GM19238 (cell line): ENCODE results near the gene TECPR1.

Source experiments
- DNase-seq: peaks from one replicate; pipeline ENCODE4 v3.0.0; 2011; ENCODE audit warnings: low spot score; ENCODE audit not compliant: insufficient read length

TECPR1 gene

GRCh38 chr7:98213296-98213887 is 38.6 kb downstream of the TECPR1 start:
- no peak for DNase-seq

DNA sequence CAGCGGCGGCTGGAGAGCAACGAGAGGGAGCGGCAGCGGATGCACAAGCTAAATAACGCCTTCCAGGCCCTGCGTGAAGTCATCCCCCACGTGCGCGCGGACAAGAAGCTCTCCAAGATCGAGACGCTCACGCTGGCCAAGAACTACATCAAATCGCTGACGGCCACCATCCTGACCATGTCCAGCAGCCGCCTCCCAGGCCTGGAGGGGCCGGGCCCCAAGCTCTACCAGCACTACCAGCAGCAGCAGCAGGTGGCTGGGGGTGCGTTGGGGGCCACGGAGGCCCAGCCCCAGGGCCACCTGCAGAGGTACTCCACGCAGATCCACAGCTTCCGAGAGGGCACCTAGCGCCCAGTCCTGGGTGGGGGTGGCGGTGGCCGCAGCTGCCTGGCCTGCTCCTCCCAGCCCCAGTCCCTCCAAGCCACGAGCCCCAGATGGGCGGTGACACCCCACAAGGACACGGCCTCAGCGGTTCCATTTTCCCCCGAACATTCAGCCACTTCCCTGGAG is 39.4 kb downstream of the TECPR1 start:
- no peak for DNase-seq

DNA sequence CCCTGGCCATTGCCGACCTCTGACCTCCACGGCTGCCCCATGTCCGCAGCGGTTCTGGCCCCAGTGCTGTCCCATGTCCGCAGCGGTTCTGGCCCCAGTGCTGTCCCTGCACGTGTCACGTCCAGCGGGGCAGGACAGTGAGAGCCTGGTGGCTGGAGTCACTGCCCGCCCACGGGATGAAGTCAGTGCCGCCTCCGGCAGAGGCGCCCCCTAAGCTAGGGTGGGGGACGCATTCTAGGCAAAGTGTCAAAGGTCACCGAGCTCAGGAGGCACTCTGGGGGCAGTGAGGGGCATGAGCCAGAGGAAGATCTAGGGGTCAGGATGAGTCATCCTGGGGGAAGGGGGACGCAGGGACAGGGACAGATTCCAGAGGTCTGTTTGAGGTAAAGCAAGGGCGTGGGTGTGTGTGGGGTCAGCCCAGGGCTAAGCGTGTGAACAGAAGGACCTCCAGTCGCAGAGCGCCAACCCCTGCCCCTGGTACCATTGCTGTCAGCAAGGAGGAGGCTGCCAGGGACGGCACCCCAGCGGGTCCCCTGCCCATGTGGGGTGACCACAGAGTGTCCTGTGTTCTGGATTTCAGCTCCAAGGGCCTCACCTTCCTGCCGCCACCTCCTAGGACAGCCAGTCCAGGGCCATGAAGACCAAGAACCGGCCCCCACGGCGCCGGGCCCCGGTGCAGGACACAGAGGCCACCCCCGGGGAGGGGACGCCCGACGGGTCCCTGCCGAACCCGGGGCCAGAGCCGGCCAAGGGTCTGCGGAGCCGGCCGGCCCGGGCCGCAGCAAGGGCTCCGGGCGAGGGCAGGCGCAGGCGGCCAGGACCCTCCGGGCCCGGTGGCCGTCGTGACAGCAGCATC is 40.1 kb downstream of the TECPR1 start:
- no peak for DNase-seq

- DNase-seq: peak; percentile 51
Measured at GRCh38 chr7:98211221-98211675, 40.8 kb downstream of the TECPR1 start, which contains the start of gene BHLHA15. BHLHA15 (plus strand) TSS chr7:98211439; CDS start chr7:98212310, 871 bp downstream.

DNA sequence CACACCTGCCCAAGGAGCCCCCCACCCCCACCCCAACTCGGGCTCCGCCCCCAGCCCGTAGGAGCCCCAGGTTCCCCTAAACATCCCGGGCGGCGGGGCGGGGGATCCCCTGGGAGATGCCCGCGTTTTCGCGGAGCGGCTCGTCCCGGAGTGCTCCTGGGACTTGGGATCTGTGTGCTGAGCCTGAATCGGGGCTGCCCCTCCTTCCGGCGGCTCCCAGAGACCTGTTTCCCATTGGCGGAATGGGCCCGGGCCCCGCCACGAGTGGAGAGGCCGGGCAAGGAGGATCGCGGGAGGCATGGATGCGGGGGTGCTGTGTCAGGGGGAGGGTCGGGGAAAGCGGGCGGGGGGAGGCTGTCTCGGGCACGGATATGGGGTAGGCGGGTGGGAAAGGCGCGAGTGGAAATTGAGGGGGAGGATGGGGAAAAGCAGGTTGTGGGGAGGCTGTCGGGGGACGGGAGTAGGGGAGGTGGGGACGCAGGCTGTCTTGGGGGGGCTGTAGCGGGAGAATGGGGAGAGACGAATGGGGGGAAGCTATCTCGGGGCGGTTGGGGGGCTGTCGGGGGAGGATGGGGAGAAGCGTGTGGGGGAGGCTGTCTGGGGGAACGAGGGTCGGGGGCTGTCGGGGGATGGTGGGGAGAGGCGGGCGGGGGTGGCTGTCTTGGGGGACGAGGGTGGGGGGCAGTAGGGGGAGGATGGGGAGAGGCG is 41.4 kb downstream of the TECPR1 start:
- DNase-seq: no peak

GRCh38 chr7:98209166-98209920 is 42.7 kb downstream of the TECPR1 start:
- no peak for DNase-seq

DNA sequence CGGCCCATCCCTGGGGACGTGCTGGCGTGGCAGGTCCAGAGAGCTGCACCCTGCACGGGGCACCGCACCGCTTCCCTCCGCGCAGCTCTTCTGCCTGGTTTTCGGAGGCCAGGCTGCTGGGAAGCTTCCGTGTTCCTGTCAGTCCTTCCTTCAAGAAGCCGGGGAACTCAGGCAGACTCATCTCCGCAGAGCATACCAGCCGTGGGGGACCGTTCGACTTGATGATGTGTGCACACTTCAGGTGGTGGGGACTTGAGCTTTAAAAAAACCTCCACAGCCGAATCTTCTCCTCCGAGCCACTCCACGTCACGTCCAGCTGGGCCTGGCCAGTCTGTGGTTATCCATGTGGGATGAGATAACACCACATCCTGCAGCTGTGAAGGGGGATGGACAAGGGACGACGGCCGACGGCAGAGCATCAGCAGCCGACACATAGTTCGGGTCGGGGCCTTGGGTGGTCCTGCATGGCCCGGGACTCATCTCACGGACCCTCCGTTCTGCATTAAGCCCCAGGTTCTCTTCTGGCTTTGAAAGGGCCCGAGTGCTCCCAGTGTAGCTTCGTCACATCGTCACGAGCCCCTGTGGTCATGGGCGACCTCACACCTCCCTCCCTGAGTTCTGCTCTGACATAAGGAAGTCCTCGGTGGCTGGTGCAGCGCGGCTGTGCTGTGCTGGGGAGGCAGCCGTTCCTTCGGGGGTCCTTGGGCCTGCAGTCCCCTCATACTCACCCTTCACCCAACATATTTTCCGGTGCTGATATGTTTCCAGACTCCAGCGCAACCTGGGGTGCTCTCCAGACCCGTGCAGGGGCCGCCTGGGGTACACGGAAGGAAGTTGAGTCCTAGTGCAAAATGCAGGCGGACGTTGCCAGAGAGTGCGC is 45.3 kb downstream of the TECPR1 start:
- DNase-seq: no peak

- DNase-seq: no peak
Measured at GRCh38 chr7:98205162-98205845, 46.7 kb downstream of the TECPR1 start.

DNA sequence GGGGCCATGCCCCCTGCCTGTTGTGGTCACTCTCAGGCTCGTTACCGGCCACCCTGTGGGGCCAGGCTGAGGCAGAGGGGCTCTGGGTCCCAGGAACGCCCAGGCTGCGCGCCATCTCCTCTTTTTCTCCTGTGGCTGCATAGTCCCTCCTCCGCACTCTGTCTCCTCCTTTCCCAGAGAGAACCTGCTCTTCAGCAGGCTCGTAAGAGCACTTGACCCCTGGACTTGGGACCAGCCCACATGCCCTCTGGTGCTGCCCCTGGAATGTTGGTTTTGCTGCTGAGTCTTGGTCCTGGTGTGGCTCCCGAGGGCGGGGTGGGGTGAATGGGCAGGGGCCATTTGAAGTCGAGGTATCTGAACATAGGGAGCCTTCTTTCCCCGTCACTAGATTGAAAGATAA is 47.4 kb downstream of the TECPR1 start:
- no peak for DNase-seq

DNA sequence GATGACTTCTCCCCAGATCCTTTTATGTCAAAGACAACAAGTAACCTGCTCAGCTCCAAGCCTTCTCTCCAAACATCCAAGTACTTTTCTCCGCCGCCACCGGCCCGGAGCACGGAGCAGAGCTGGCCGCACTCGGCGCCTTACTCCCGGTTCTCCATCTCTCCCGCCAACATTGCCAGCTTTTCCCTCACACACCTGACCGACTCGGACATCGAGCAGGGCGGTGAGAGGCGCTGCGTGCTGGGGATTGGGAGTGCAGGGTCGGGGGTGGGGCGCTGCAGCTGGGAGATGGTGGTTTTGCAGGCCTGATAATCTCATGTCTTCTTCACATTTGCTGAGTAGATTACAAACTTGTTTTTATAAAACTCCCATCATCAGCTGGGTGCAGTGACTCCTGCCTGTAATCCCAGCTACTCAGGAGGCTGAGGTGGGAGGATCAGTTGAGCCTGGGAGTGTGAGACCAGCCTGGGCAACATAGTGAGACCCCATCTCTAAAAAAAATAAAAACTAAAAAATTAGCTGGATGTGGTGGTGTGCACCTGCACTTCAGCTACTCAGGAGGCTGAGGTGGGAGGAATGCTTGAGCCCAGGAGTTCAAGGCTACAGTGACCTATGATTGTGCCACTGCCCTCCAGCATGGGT is 47.9 kb downstream of the TECPR1 start:
- DNase-seq: no peak

- DNase-seq: peak; percentile 59
Measured at GRCh38 chr7:98203261-98203963, 48.6 kb downstream of the TECPR1 start.

DNA sequence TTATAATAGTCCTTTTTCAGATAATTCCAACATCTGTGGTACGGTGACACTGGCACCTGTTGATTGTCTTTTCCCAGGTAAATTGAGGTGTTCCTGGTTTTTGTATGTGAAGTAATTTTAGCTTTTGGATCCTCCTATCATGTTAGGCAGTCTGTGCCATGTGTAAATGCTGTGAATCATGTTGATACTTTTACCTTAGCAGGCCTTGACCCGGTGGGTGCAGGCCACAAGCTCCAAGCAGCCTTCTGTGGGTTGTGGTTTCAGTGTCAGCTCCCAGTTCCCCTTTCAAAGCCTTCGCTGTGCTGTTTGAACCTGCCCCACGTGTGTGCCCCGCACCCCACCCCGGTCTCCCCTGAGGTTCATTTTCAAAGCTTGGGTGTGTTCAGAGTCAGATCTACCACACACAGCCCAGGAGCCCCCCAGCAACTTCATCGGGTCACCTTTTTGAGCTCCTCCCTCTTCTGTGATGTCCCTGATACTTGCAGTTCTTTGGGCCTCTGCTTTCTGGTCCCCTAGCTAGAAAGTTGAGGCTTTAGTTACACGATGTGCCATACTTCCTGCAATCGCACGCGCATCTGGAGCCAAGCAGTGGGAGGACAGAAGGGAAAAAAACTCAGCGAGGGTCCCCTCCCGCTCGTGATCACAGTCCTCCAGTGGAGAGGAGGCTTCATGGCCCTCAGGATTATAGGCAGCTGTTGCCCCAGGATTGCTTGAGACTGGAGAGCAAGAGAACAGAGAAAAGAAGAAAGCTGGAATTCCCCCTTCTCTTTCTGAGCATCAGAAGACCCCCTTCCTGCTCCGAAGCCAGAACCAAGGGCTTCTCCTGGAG is 49.5 kb downstream of the TECPR1 start:
- peak; percentile 93 for DNase-seq

GRCh38 chr7:98200364-98200763 is 51.7 kb downstream of the TECPR1 start:
- no peak for DNase-seq

DNA sequence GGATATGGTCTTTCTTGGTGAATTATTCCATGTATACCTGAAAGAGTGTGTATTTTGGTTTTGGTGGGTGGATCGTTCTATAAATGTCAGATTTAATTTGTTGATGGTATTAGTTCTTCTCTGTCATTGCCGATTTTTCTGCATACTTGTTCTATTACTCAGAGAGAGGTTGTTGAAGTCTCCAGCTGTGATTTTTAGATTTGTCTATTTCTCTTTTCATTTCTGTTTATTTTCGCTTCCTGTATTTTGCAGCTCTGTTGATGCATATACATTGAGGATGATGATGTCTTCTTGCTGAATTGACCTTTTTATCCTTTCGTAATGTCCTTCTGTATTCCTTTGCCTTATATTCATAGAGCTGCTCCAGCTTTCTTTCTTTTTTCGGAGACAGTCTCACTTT is 52.9 kb downstream of the TECPR1 start:
- no peak for DNase-seq

- DNase-seq: no peak
Measured at GRCh38 chr7:98196706-98197605, 55.1 kb downstream of the TECPR1 start.

GRCh38 chr7:98194672-98195457 is 57.2 kb downstream of the TECPR1 start:
- no peak for DNase-seq
